ENCODE measurements around the gene UCK1. TPM values are rescaled to one million over a fixed set of nuclear protein-coding genes. Genes with fewer than 3 reads are reported as not detected.

The UCK1 gene
- total and polyA plus RNA-seq, 2 of the 13 experiments (the other 11 are each of a cell fraction or from before 2014, with no cell fraction given), result 11.0 to 24.1 TPM

DNA sequence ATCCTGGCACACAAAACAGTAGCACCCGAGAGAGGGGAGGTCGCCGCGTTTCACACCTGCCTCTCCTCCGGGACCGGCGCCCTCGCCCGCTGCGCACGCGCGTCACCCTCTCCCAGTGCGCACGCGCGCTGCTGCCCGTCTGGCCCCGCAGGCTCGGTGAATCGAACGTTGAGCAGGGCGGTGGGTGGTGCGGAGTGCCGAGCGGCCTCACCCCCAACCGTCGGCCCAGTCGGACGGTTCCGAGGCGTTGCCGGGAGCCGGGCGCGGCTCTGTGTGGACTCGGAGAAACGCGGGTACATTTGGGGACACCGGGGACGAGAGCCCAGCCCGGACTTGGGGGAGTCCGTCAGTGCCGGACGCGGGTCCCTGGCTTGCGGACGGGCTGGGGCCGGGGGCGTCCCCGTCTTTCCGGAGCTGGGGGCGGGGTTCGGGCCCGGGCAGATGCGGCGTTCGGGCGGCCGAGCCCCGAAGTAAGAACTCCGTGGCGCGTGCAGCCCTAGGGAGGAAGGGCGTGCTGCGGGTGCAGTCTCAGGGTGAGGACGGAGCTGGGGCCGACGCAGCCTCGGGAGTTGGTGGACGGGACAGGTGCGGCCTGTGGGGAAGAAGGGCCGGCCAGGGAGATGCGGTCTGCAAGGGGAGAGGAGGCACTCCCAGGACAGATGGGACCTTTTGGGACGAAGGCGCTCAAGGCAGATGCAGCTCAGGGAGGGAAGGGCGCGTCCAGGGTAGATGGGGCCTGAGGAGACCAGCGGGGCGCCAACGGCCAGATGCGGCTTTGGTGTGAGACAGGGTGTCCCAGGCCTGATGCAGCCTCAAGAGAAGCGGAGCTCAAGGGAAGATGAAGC, 28.1 kb downstream of the UCK1 start, which contains the start of gene POMT1 (continued):
- TF ChIP-seq, protein P1, sequence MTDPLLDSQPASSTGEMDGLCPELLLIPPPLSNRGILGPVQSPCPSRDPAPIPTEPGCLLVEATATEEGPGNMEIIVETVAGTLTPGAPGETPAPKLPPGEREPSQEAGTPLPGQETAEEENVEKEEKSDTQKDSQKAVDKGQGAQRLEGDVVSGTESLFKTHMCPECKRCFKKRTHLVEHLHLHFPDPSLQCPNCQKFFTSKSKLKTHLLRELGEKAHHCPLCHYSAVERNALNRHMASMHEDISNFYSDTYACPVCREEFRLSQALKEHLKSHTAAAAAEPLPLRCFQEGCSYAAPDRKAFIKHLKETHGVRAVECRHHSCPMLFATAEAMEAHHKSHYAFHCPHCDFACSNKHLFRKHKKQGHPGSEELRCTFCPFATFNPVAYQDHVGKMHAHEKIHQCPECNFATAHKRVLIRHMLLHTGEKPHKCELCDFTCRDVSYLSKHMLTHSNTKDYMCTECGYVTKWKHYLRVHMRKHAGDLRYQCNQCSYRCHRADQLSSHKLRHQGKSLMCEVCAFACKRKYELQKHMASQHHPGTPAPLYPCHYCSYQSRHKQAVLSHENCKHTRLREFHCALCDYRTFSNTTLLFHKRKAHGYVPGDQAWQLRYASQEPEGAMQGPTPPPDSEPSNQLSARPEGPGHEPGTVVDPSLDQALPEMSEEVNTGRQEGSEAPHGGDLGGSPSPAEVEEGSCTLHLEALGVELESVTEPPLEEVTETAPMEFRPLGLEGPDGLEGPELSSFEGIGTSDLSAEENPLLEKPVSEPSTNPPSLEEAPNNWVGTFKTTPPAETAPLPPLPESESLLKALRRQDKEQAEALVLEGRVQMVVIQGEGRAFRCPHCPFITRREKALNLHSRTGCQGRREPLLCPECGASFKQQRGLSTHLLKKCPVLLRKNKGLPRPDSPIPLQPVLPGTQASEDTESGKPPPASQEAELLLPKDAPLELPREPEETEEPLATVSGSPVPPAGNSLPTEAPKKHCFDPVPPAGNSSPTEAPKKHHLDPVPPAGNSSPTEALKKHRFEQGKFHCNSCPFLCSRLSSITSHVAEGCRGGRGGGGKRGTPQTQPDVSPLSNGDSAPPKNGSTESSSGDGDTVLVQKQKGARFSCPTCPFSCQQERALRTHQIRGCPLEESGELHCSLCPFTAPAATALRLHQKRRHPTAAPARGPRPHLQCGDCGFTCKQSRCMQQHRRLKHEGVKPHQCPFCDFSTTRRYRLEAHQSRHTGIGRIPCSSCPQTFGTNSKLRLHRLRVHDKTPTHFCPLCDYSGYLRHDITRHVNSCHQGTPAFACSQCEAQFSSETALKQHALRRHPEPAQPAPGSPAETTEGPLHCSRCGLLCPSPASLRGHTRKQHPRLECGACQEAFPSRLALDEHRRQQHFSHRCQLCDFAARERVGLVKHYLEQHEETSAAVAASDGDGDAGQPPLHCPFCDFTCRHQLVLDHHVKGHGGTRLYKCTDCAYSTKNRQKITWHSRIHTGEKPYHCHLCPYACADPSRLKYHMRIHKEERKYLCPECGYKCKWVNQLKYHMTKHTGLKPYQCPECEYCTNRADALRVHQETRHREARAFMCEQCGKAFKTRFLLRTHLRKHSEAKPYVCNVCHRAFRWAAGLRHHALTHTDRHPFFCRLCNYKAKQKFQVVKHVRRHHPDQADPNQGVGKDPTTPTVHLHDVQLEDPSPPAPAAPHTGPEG (CRISPR knock-in tag; IDR thresholded peaks at IDR 0.05), result peak; percentile 91
- TF ChIP-seq, protein P2, sequence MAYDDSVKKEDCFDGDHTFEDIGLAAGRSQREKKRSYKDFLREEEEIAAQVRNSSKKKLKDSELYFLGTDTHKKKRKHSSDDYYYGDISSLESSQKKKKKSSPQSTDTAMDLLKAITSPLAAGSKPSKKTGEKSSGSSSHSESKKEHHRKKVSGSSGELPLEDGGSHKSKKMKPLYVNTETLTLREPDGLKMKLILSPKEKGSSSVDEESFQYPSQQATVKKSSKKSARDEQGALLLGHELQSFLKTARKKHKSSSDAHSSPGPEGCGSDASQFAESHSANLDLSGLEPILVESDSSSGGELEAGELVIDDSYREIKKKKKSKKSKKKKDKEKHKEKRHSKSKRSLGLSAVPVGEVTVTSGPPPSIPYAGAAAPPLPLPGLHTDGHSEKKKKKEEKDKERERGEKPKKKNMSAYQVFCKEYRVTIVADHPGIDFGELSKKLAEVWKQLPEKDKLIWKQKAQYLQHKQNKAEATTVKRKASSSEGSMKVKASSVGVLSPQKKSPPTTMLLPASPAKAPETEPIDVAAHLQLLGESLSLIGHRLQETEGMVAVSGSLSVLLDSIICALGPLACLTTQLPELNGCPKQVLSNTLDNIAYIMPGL (CRISPR knock-in tag; IDR thresholded peaks at IDR 0.05; ENCODE audit: borderline replicate concordance in 1 of 2, low read depth in 1 of 2), result peak; percentile 88 to 91
- TF ChIP-seq, protein P3, sequence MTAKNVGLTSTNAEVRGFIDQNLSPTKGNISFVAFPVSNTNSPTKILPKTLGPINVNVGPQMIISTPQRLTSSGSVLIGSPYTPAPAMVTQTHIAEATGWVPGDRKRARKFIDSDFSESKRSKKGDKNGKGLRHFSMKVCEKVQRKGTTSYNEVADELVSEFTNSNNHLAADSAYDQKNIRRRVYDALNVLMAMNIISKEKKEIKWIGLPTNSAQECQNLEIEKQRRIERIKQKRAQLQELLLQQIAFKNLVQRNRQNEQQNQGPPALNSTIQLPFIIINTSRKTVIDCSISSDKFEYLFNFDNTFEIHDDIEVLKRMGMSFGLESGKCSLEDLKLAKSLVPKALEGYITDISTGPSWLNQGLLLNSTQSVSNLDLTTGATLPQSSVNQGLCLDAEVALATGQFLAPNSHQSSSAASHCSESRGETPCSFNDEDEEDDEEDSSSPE (CRISPR knock-in tag; IDR thresholded peaks at IDR 0.05), result peak; percentile 42; the same call in 1 of the 2 replicates
- TF ChIP-seq MEIS1 (CRISPR knock-in tag; IDR thresholded peaks at IDR 0.05; ENCODE audit: borderline replicate concordance), result 0 out of 2 replicates have a peak, but pooled peaks have one; percentile 22
- no peak for TF ChIP-seq STAT5B (CRISPR knock-in tag; IDR thresholded peaks at IDR 0.05)
- peak; percentile 81 for TF ChIP-seq NCOA1 (CRISPR knock-in tag; IDR thresholded peaks at IDR 0.05)
- peak; percentile 94 for TF ChIP-seq ZBTB42 (CRISPR knock-in tag; IDR thresholded peaks at IDR 0.05)
- TF ChIP-seq, protein P4, sequence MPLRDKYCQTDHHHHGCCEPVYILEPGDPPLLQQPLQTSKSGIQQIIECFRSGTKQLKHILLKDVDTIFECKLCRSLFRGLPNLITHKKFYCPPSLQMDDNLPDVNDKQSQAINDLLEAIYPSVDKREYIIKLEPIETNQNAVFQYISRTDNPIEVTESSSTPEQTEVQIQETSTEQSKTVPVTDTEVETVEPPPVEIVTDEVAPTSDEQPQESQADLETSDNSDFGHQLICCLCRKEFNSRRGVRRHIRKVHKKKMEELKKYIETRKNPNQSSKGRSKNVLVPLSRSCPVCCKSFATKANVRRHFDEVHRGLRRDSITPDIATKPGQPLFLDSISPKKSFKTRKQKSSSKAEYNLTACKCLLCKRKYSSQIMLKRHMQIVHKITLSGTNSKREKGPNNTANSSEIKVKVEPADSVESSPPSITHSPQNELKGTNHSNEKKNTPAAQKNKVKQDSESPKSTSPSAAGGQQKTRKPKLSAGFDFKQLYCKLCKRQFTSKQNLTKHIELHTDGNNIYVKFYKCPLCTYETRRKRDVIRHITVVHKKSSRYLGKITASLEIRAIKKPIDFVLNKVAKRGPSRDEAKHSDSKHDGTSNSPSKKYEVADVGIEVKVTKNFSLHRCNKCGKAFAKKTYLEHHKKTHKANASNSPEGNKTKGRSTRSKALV (CRISPR knock-in tag; IDR thresholded peaks at IDR 0.05), result peak; percentile 44
- TF ChIP-seq PHF20 (CRISPR knock-in tag; IDR thresholded peaks at IDR 0.05), result peak; percentile 78
- TF ChIP-seq ZNF747 (CRISPR knock-in tag; IDR thresholded peaks at IDR 0.05; ENCODE audit: borderline replicate concordance), result 0 out of 2 replicates have a peak, but pooled peaks have one; percentile 25
- peak; percentile 65 for TF ChIP-seq ETV5 (CRISPR knock-in tag; IDR thresholded peaks at IDR 0.05; ENCODE audit: borderline replicate concordance)
- 0 out of 2 replicates have a peak, but pooled peaks have one; percentile 56 for TF ChIP-seq ZMYM2 (CRISPR knock-in tag; IDR thresholded peaks at IDR 0.05)
- TF ChIP-seq, protein P5, sequence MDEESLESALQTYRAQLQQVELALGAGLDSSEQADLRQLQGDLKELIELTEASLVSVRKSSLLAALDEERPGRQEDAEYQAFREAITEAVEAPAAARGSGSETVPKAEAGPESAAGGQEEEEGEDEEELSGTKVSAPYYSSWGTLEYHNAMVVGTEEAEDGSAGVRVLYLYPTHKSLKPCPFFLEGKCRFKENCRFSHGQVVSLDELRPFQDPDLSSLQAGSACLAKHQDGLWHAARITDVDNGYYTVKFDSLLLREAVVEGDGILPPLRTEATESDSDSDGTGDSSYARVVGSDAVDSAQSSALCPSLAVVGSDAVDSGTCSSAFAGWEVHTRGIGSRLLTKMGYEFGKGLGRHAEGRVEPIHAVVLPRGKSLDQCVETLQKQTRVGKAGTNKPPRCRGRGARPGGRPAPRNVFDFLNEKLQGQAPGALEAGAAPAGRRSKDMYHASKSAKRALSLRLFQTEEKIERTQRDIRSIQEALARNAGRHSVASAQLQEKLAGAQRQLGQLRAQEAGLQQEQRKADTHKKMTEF (CRISPR knock-in tag; IDR thresholded peaks at IDR 0.05), result peak; percentile 77

All from HepG2 (cell line).